ENCODE data around the gene TNNT3.

The TNNT3 gene

DNA sequence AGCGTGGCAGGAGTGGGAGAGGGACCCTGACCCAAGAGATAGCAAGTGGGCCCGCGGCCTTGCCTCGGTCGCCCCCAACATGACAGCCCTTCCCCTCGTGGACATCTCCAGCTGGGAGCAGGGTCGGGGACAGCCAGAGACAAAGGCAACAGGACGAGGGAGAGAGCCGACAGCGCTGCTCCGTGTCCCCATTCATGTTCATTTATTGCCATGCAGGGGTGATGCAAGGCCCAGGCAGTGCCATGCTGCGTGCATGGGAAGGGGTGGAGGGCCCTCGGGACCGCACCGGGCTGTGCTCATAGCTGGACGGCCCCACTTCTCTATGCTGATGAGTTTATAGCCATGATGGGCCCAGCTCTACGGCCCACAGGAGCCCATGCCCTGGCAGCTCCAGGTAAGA is 40.3 kb downstream of the TNNT3 start:
- DNase-seq (ENCODE audit: low spot score) = no peak

- DNase-seq (ENCODE audit: low spot score) = no peak
Observed at GRCh38 chr11:1963864-1964263, 44.4 kb downstream of the TNNT3 start.

- DNase-seq (ENCODE audit: low spot score) = no peak
Observed at GRCh38 chr11:1964348-1964747, 44.8 kb downstream of the TNNT3 start.

DNA sequence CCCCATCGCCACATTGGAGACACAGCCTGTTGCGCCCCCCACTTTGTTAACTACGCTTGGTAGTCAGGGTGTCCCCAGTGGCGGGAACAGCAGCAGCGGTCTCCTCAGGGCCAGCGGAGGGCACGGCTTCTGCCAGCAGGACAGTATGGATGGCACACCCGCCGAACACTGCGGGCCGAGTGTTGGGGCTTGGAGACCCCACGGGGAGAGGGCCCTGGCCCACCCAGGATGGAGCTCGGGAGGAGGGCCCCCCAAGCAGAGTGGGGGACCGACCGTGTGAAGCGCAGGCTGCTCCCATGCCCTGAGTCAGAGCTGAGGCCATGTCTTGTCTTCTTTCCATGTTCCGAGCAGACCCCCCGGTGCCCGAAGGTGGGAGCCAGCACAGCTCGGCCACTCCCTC is 45.5 kb downstream of the TNNT3 start:
- DNase-seq (ENCODE audit: low spot score) = no peak

GRCh38 chr11:1966531-1966930 is 47.0 kb downstream of the TNNT3 start:
- no peak for DNase-seq (ENCODE audit: low spot score)

DNA sequence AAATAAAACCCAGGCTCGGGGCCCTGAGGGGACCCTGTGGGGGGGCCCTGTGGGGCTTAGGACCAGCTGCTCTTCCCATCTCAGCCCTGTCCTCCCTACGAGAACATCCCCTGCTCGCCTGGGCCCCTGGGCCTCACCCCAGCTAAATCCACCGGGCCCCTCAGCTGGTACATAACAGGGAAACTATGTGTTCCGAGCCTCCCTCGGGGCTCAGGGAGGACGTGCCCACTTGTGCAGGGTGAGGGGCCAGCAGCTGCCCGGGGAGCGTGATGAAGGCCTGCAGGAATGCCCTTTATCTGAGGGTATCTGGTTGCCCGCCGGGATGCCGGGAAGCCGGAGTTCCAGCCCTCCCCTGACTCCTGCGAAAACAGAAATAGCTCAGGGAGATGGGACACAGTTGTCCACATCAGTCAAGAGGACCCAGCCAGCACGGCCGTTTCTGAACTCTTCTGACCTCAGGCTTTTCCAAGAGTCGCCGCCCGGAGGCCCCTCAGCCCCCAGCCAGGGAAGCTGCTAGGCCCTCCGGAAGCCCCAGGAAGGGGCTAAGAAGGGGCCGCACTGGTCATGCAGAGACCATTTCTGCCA is 48.2 kb downstream of the TNNT3 start:
- DNase-seq (ENCODE audit: low spot score) = no peak

DNA sequence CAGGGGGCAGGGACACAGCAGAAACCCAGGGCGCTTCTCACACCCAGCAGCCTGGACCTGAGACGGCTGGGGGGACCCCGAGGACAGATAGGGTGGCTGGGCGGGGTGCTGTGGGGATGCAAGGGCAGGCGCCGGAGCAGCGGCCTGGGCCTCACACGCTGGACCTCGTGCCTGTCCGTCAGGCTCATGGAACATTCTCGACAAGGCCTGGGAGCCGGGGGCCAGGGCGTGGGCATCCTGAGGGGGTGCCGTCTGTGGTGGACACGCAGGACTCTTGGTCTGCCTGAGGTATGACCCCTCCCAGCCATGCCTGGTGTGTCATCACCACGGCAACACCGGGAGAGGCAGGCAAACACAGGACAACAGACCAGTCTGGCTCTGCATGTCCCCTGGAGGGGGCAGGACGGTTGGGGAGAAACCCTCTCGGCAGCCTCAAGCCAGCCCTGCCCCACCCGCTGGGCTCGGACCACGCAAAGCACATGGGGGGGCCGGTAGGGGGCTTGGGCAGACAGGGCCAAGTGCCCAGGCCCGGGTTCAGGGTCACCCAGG is 49.0 kb downstream of the TNNT3 start:
- DNase-seq (ENCODE audit: low spot score) = no peak

DNA sequence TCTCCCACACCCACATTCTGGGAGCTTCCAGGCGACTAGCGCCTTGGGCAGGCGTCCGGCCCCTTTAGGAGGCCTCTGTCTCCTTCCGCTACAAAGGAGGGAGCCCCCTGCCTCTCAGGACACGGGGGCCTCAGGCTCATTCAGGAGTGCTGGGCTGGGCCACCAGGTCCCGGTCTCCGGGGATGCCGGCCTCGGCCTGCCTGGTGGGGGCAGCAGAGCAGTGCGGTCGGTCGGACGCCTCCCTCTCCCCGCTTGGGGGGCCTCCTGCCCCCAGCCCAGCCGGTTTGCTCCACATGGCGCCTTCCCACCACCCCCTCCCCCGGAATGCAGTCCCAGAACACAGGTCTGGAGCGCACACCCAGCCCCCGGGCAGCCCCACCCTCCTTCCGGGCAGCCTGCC is 49.5 kb downstream of the TNNT3 start:
- no peak for DNase-seq (ENCODE audit: low spot score)

DNA sequence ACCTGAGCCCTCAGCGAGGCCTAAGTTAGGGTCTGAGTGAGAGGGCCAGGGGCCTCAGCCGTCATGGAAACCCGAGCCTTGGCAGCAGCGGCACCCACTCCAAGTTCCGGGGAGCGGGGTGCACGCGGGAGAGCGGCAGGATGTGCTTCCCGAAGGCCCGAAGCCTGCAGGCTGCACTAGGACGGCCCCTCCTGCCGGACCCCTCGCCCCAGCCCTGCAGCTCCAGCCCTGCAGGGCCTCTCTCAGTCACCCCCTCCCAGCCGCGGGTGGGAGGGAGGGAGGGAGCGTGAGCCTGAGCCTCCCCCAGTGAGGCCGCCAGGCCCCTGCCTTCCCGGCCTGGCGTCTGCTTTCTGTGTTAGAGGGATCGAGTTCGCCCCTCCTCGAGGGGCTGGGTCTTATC is 50.3 kb downstream of the TNNT3 start:
- no peak for DNase-seq (ENCODE audit: low spot score)

DNA sequence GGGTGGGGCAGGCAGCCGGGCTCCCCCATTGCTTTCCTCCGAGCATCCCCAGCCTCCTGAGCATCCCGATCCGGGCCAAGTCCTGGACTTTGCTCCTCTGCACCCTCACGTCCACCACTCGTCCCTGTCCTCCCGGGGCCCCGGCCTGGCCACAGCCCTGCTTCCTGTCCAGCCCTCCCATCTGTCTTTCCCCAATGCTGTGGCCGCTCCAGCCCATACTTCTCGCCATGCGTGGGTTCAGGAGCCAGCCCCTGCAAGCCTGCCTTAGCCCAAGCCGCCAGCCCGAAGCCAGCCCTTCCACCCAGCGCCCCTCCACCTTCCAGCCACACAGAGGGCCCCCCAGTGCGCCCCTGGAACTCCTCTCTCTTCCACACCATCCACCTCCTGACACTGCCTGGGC is 51.5 kb downstream of the TNNT3 start:
- no peak for DNase-seq (ENCODE audit: low spot score)

- DNase-seq (ENCODE audit: low spot score) = no peak
Observed at GRCh38 chr11:1975185-1975584, 55.7 kb downstream of the TNNT3 start.

GRCh38 chr11:1978720-1979473 is 59.4 kb downstream of the TNNT3 start:
- no peak for DNase-seq (ENCODE audit: low spot score)

GRCh38 chr11:1979607-1980006 is 60.1 kb downstream of the TNNT3 start:
- DNase-seq (ENCODE audit: low spot score) = no peak

DNA sequence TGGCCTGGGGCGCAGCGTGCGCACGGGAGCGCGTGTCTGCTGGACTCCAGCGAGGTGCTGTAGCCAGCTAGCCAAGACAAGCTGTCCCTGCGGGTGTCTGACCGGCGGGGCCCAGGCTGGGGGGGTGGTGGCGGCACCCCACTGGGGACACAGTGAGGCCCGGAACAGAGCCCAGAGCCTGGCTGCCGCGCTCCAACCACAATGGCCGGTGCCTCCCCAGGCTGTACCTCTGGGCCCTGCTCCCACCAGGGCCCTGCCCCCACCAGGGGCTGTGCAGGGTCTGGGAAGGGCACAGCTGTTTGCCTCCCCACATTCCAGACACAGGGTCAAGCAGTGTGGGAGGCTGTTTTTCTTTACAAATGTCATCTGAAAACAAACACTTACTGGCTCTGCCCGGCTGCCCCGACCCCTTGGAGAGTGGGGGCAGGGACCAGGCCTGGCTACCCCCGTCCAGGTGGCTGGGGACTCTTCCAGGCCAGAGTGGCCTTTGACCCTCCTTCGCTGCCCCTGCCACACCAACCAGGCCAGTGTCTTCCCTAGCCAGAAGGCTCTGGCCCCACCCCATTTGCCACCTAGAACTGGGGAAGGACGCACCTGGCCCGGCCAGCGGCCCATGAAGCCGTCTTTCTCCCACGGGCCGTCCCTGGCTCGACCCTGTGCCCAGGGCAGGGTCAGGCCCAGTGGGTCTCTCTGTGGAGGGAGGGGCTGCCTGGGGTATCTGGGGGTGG is 63.5 kb downstream of the TNNT3 start:
- no peak for DNase-seq (ENCODE audit: low spot score)

GRCh38 chr11:1983601-1983961 is 64.1 kb downstream of the TNNT3 start:
- no peak for DNase-seq (ENCODE audit: low spot score)

DNA sequence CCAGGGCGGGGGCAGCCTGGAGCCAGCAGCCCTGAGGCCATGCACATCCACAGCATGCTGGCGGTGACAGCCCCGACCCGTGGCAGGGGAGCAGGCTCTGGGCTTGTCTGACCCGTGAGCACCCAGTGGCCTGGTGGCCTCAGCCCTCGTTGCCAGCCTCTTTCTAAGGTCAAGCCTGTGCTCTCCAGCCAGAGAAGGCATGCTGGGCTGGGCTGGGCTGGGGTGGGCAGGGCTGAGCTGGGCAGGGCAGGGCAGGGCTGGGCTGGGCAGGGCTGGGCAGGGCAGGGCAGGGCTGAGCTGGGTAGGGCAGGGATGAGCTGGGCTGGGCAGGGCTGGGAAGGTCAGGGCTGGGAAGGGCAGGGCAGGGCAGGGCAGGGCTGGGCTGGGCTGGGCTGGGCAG is 67.5 kb downstream of the TNNT3 start:
- DNase-seq (ENCODE audit: low spot score) = no peak

- DNase-seq (ENCODE audit: low spot score) = no peak
Observed at GRCh38 chr11:1988174-1988573, 68.7 kb downstream of the TNNT3 start.
